Prostate gland (tissue), 2 donors: ENCODE data around the gene GPR35. TPM values are rescaled to one million over a fixed set of nuclear protein-coding genes. Genes with fewer than 3 reads are reported as not detected.

Experiments used
- DNase-seq: peaks from one replicate; pipeline ENCODE4 v3.0.0-alpha.2; 2019; ENCODE audit warnings: low spot score
- H3K27ac ChIP-seq, 2 donors: fragments of 200-600 bp; sonication (generic); 2 replicates each; pipeline ENCODE4 v1.5.1; 2017 to 2019
- H3K27me3 ChIP-seq: fragments of 200-600 bp; sonication (generic); replicated peaks from 2 replicates; pipeline ENCODE4 v1.5.1; 2019; ENCODE audit not compliant: insufficient read depth
- H3K36me3 ChIP-seq, 2 donors: fragments of 200-600 bp; sonication (generic); 1 replicate in 1 of 2; 2 replicates in 1 of 2; pipeline versions ENCODE4 v1.5.1 to v1.8.1; 2017 to 2019
- H3K4me1 ChIP-seq: fragments of 200-600 bp; sonication (generic); replicated peaks from 2 replicates; pipeline ENCODE4 v1.5.1; 2019
- H3K4me3 ChIP-seq, 2 donors: fragments of 200-600 bp; sonication (generic); 2 replicates each; pipeline ENCODE4 v1.5.1; 2017 to 2019
- H3K9me3 ChIP-seq: fragments of 200-600 bp; sonication (generic); 2 replicates; pipeline ENCODE4 v1.5.1; 2017
- CTCF ChIP-seq, 4 experiments: fragments of 200-600 bp in 2 of 4; fragments of 450-650 bp in 2 of 4; sonication (generic) in 2 of 4; IDR thresholded peaks; 1 replicate in 3 of 4; 2 replicates in 1 of 4; pipeline ENCODE4 v1.5.1; 2016 to 2019; ENCODE audit warnings: antibody characterized with exemption in 4 of 4, mild to moderate bottlenecking in 2 of 4, moderate library complexity in 2 of 4
- POLR2A ChIP-seq: fragments of 450-650 bp; IDR thresholded peaks from one replicate; pipeline ENCODE4 v1.6.1; 2016; ENCODE audit warnings: antibody characterized with exemption, mild to moderate bottlenecking
- POLR2AphosphoS5 ChIP-seq: sonication (generic); formaldehyde crosslinking; IDR thresholded peaks from one replicate; pipeline ENCODE4 v1.6.1; 2017; ENCODE audit warnings: antibody characterized with exemption
- WGBS: methylation state at CpG from one replicate; pipeline ENCODE4 v1.1.5; 2018; 5-methylcytosine and 5-hydroxymethylcytosine counted together
- intact Hi-C: fragments of 100-400 bp; cut with DNase I; formaldehyde crosslinking; loops from one replicate; pipeline ENCODE4 v1.14.2; 2022
- total RNA-seq, 2 donors: library from RNA; depleted of rRNA; stranded (reverse); fragments of >200 nt; gene quantifications; one replicate each; pipeline ENCODE4 v1.1.0, GENCODE V29; 2016

GPR35 gene
- total RNA-seq, 2 donors from 2014 or later, result 3.3 to 4.6 TPM

GRCh38 chr2:240639566-240639965 is 14.3 kb downstream of the GPR35 start:
- Histone ChIP-seq H3K27ac (no peak overlapping the region), H3K36me3 (no peaks in the 10 kb centered on the region), H3K4me1 (no peaks in the 10 kb centered on the region), H3K4me3 (no peak overlapping the region), H3K27me3 (no peaks in the 10 kb centered on the region), H3K9me3 (no peaks in the 10 kb centered on the region)
- WGBS, result 82% methylated on average over 18 of the region's 18 CpGs
- no peak for DNase-seq
- intact Hi-C loops, result no loop called here
- TF ChIP-seq CTCF (IDR thresholded peaks at IDR 0.05), result no peak
- no peak for TF ChIP-seq POLR2AphosphoS5
- no peak for TF ChIP-seq POLR2A

DNA sequence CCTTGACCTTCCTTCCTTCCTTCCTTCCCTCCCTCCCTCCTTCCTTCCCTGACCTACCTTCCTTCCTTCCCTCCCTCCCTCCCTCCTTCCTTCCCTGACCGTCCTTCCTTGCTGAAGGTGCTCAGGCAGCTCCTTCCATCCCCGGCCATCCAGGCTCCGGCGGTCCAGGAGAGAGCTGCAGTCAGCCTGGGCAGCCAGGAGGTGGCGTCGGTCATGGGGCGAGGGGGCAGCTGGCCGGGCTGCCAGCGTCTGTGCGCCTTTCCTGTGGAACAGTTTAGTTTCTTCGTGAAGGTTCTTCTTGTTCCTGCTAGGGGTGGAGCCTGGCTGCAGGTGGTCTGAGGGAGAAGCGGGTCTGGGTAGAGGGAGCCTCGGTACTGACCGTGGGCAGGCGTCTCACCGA is 15.7 kb downstream of the GPR35 start:
- TF ChIP-seq POLR2A (no peak), POLR2AphosphoS5 (no peak), CTCF (IDR thresholded peaks at IDR 0.05) (peak in 2 of 4 experiments; percentile 27 to 47)
- intact Hi-C loops, result no loop called here
- no peaks in the 10 kb centered on the region for H3K4me1 ChIP-seq
- no peak for DNase-seq
- H3K27ac ChIP-seq, result no peak overlapping the region
- H3K36me3 ChIP-seq, result no peaks in the 10 kb centered on the region
- no peak overlapping the region for H3K4me3 ChIP-seq
- peaks cover 4% of the 10 kb centered on the region for H3K27me3 ChIP-seq
- H3K9me3 ChIP-seq, result no peaks in the 10 kb centered on the region
- 21% methylated on average over 16 of the region's 16 CpGs for WGBS

- no peak overlapping the region for H3K4me3 ChIP-seq
- H3K9me3 ChIP-seq, result no peaks in the 10 kb centered on the region
- intact Hi-C loops, result no loop called here
- no peaks in the 10 kb centered on the region for H3K36me3 ChIP-seq
- TF ChIP-seq POLR2A, result no peak
- no peak for TF ChIP-seq POLR2AphosphoS5
- no peak for TF ChIP-seq CTCF (IDR thresholded peaks at IDR 0.05)
- no peaks in the 10 kb centered on the region for H3K4me1 ChIP-seq
- H3K27me3 ChIP-seq, result peaks cover 4% of the 10 kb centered on the region
- no peak overlapping the region for H3K27ac ChIP-seq
- WGBS, result 84% methylated on average over 32 of the region's 36 CpGs
- DNase-seq, result no peak
Measured at GRCh38 chr2:240642061-240642805, 17.0 kb downstream of the GPR35 start.

GRCh38 chr2:240642806-240643092 is 17.5 kb downstream of the GPR35 start:
- TF ChIP-seq POLR2A (no peak), CTCF (IDR thresholded peaks at IDR 0.05) (no peak), POLR2AphosphoS5 (no peak)
- intact Hi-C loops, result no loop called here
- no peak for DNase-seq
- Histone ChIP-seq H3K9me3 (no peaks in the 10 kb centered on the region), H3K27ac (no peak overlapping the region), H3K36me3 (no peaks in the 10 kb centered on the region), H3K4me3 (no peak overlapping the region), H3K4me1 (no peaks in the 10 kb centered on the region), H3K27me3 (peaks cover 4% of the 10 kb centered on the region)
- 89% methylated on average over 11 of the region's 11 CpGs for WGBS

DNA sequence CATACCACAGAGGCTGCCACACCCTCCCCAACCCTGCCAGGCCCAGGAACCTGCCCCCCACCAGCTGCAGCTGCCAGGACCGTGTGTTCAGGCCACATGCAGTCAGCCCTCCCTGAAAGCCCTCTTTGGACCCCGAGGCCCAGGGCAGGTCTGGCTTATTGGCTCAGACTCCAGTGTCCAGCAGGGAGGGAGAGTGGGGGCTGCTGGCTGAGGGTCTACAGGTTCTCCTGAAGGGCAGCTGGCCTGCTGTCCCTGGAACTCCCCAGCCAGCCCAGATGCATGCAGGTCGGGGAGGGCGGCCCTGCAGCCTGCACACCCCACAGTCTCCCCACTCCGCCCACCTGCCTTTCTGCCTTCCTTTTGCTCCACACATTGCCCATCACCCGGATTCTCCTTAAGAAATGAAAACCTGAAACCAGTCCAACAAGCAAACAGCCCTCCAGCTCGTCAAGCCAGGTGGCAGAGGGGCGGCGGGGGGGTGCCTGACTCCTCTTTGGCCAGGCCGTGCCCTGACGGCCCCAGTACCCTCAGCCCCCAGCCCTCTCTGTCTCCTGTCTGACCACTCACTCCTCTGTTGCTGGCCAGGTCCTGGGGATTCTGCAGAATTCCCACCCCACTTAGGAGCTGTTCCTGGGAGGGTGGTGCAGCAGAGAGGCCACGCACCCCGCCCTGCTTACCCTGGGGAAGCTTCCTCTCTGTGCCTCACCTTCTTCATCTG is 18.0 kb downstream of the GPR35 start:
- WGBS, result 62% methylated on average over 11 of the region's 13 CpGs
- no peak for DNase-seq
- Histone ChIP-seq H3K27me3 (peaks cover 6% of the 10 kb centered on the region), H3K36me3 (no peaks in the 10 kb centered on the region), H3K9me3 (no peaks in the 10 kb centered on the region), H3K4me3 (no peak overlapping the region), H3K27ac (no peak overlapping the region), H3K4me1 (no peaks in the 10 kb centered on the region)
- intact Hi-C loops, result no loop called here
- TF ChIP-seq POLR2A (no peak), CTCF (IDR thresholded peaks at IDR 0.05) (no peak), POLR2AphosphoS5 (no peak)
